Brain microvascular endothelial cell (primary cell): ENCODE data around the gene HIF1A.

Source experiments
- DNase-seq: peaks from one replicate; pipeline ENCODE4 v3.0.0-alpha.2; 2020
- H3K27ac ChIP-seq: fragments of 250-450 bp; sonication (Bioruptor Pico); 2 replicates; pipeline ENCODE4 v1.5.1; 2020; ENCODE audit warnings: mild to moderate bottlenecking, moderate library complexity
- H3K27me3 ChIP-seq: fragments of 250-450 bp; sonication (Bioruptor Pico); replicated peaks from 2 replicates; pipeline ENCODE4 v1.5.1; 2020; ENCODE audit warnings: mild to moderate bottlenecking
- H3K36me3 ChIP-seq: fragments of 250-450 bp; sonication (Bioruptor Pico); replicated peaks from 2 replicates; pipeline ENCODE4 v1.5.1; 2020; ENCODE audit warnings: mild to moderate bottlenecking
- H3K4me3 ChIP-seq: 2 replicates; pipeline ENCODE4 v1.5.1; 2011; ENCODE audit warnings: low read depth, mild to moderate bottlenecking, control low read depth, low read length, moderate library complexity
- in situ Hi-C: cut with HindIII; loops from 2 replicates; pipeline ENCODE4 v1.10.0; 2017; ENCODE audit warnings: low sequenced_read_pairs, low pct_ligation_motif_present
- TF ChIP-seq, protein P1 (sequence below): IDR thresholded peaks from 2 replicates; pipeline ENCODE4 v1.5.1; 2011; ENCODE audit warnings: low read depth, mild to moderate bottlenecking, moderate library complexity, low read length, control low read depth, inconsistent platforms; ENCODE audit errors: missing control alignments

HIF1A gene

DNA sequence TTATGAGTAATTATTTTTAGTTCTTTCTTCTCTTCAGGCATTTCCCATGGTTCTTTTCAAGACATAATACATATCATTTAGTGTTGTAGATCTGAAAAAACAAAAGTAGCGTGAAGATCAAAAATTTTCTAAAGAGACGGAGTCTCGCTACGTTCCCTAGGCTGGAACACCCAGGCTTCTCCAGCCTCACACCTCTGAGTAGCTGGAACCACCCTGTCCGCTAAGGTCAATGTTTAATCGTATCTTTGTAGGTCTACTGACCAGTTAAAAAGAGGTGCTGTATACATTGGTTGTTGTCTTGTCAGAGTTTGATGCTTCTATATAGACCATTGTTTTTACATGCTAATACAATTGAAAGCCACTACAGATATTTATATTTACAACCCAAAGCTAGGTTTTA lies 1.3 kb upstream of the HIF1A start:
- in situ Hi-C loops, result no loop called here
- Histone ChIP-seq H3K27ac (no peak overlapping the region), H3K27me3 (no peaks in the 10 kb centered on the region), H3K4me3 (no peak overlapping the region), H3K36me3 (peaks cover 32% of the 10 kb centered on the region)
- no peak for DNase-seq
- TF ChIP-seq, protein P1, sequence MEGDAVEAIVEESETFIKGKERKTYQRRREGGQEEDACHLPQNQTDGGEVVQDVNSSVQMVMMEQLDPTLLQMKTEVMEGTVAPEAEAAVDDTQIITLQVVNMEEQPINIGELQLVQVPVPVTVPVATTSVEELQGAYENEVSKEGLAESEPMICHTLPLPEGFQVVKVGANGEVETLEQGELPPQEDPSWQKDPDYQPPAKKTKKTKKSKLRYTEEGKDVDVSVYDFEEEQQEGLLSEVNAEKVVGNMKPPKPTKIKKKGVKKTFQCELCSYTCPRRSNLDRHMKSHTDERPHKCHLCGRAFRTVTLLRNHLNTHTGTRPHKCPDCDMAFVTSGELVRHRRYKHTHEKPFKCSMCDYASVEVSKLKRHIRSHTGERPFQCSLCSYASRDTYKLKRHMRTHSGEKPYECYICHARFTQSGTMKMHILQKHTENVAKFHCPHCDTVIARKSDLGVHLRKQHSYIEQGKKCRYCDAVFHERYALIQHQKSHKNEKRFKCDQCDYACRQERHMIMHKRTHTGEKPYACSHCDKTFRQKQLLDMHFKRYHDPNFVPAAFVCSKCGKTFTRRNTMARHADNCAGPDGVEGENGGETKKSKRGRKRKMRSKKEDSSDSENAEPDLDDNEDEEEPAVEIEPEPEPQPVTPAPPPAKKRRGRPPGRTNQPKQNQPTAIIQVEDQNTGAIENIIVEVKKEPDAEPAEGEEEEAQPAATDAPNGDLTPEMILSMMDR, result no peak

DNA sequence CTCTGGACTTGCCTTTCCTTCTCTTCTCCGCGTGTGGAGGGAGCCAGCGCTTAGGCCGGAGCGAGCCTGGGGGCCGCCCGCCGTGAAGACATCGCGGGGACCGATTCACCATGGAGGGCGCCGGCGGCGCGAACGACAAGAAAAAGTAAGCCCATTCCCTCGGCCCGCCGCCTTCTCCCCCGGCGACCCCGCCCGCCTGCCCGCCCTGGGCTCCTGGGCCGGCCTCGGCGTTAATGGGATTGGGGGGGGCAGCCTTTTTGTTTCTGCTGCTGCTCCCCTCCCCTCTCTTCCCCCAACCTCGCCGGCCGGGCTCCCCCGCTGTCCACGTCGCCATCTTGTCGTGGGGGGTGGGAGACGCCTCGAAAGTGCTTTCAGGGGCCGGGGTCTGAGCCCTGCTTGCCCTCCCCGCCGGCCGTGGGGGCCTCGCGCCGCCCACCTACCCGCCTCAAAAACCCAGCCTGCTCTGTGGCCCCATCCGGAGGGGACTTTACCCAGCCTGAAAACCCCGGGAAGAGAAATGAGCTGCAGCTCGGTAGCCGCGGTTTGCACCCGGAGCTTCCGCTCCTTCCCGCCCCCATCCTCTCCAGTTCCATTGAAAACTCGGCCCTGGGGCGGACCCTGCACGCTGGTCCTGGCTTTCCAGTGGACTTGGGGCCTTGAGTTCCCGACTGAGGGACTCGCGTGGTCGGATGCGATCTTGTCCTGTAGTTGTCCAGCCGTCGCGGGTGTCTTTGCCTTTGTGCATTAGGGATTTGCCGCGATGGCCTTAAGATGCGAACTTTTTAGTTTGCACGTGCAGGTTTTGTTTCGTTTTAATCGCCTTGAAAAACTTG lies 598 bp downstream of the HIF1A start:
- peak; percentile 57 for DNase-seq
- in situ Hi-C loops, result no loop called here
- peak overlapping the region; percentile 77 for H3K4me3 ChIP-seq
- H3K27me3 ChIP-seq, result no peaks in the 10 kb centered on the region
- H3K27ac ChIP-seq, result peak overlapping the region; percentile 94
- peaks cover 42% of the 10 kb centered on the region for H3K36me3 ChIP-seq
- TF ChIP-seq, protein P1, result no peak

DNA sequence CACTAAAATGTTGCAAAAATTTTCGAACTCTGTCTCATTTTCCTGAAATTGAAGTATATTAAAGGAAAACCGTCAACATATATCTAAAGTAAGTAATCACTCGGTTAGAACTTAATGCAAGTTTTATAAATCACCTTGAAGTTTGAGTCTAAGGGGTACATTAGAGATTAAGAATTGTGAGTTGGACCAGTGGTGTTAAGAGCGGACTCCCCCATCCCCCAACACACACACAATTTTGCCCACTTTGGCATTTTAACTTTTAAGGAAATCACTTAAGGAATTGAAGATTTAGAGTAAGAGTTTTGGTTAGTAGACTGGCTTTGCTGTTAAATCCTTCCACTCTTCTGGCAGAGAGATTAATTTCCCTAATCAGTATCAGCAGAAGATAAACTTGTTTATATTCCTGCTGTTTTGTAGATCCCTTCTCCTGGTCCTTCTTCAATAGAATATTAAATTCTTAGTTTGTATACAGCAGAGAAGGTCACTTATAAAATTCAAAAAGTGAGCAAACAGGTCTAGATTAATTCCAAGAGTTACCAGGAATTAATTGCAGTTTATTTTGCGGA lies 1.5 kb downstream of the HIF1A start:
- no peak for DNase-seq
- in situ Hi-C loops, result no loop called here
- Histone ChIP-seq H3K36me3 (peaks cover 44% of the 10 kb centered on the region), H3K4me3 (peak overlapping the region; percentile 77), H3K27ac (peak overlapping the region; percentile 94), H3K27me3 (no peaks in the 10 kb centered on the region)
- TF ChIP-seq, protein P1, result no peak

DNA sequence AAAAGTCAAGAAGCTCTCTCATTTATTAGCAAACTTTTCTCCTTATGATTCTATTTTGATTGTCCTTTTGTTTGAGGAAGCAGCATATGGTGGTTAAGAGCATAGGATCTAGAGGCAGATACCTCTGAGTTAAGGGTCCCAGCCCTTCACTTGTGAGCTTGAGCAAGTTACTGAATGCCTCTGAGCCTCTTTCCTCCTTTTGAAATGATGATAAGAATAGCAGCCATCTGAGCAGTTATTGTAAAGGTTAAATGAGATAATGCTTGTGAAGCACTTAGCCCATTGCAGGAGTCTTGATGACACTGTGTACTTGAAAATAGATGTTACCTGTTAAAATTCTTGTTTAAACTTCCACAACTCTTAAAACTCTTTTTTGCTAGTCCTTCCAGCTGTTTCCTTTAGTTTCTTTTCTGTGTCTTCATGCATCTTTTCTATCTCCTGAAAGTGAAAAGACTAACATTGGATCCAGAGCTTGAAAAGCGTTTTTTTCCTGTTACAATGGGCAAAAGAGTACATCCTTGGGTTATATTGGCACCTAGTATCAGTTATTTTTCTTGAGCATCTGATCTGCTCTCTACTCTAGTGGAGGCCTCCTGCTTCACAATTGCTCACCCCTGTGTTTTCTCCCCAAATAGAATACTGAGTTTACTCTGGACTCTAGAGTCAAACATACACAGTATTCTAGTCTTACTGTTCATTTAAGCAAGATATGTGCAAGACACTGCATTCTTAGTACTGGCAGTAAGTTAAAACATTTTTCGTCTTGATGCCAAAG lies 3.1 kb downstream of the HIF1A start:
- H3K4me3 ChIP-seq, result peak overlapping the region; percentile 77
- H3K27me3 ChIP-seq, result no peaks in the 10 kb centered on the region
- peaks cover 44% of the 10 kb centered on the region for H3K36me3 ChIP-seq
- in situ Hi-C loops, result no loop called here
- H3K27ac ChIP-seq, result peak overlapping the region; percentile 94
- TF ChIP-seq, protein P1, result no peak
- DNase-seq, result no peak

DNA sequence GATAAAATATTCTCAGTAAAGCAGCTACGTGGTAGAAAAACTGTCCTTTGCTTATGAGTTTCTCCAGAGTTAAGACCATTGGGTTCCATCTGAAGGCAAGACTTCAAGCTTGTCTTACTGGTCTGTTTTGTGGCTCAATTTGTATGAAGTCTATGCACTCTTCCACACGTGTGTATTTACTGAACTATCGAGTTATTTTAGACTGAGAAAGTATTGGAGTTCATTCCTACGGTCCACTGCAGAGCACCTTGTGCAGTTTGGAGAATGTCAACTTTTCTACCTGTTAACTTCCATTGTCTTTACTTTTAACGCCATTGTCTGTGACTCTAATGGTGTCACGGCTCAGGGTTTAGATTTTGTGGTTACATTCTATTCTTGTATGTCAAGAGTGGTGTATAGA lies 3.7 kb downstream of the HIF1A start:
- H3K36me3 ChIP-seq, result peaks cover 44% of the 10 kb centered on the region
- DNase-seq, result no peak
- H3K4me3 ChIP-seq, result peak overlapping the region; percentile 77
- H3K27ac ChIP-seq, result peak overlapping the region; percentile 94
- in situ Hi-C loops, result no loop called here
- TF ChIP-seq, protein P1, result no peak
- H3K27me3 ChIP-seq, result no peaks in the 10 kb centered on the region
